Ovary (tissue), 3 donors: ENCODE results near the gene MID1.

Source experiments
- POLR2A ChIP-seq: fragments of 450-650 bp; IDR thresholded peaks from one replicate; pipeline ENCODE4 v1.6.1; 2017; ENCODE audit warnings: antibody characterized with exemption, mild to moderate bottlenecking, moderate library complexity
- TF ChIP-seq, protein P1 (sequence below), 3 donors: fragments of 450-650 bp in 2 of 3; fragments of 200-600 bp in 1 of 3; IDR thresholded peaks; one replicate each; pipeline versions ENCODE4 v1.5.1 to v1.8.0; 2016 to 2022; ENCODE audit warnings: antibody characterized with exemption in 3 of 3, mild to moderate bottlenecking in 1 of 3
- donor health status: DM: no; HTN: no; CAD: no.

DNA sequence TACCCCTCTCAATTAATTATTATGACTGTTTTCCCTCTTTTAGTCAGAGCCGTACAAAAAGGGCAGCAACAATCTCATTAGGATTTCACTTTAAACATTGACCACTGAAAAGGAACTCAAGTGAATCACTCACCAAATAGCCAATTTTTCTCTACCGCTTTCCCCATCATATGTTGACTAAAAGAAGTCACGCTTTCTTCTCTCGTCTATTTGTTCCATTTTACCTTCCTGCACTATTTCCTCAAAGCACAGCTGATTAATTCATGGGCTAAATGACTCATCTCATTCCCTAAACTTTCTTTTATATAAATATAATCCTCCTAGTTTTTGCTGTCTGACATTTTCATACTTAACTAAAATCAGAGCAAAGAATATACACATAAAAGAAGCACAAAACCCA, 8.2 kb downstream of the MID1 start:
- TF ChIP-seq, protein P1, sequence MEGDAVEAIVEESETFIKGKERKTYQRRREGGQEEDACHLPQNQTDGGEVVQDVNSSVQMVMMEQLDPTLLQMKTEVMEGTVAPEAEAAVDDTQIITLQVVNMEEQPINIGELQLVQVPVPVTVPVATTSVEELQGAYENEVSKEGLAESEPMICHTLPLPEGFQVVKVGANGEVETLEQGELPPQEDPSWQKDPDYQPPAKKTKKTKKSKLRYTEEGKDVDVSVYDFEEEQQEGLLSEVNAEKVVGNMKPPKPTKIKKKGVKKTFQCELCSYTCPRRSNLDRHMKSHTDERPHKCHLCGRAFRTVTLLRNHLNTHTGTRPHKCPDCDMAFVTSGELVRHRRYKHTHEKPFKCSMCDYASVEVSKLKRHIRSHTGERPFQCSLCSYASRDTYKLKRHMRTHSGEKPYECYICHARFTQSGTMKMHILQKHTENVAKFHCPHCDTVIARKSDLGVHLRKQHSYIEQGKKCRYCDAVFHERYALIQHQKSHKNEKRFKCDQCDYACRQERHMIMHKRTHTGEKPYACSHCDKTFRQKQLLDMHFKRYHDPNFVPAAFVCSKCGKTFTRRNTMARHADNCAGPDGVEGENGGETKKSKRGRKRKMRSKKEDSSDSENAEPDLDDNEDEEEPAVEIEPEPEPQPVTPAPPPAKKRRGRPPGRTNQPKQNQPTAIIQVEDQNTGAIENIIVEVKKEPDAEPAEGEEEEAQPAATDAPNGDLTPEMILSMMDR (IDR thresholded peaks at IDR 0.05): no peak
- no peak for TF ChIP-seq POLR2A
